GM12878 (cell line): Measurements from ENCODE around the gene CA10. TPM values are rescaled to one million over a fixed set of nuclear protein-coding genes. Genes with fewer than 3 reads are reported as not detected.
A peak's percentile ranks its signal among the peaks of the same experiment; 100 is the strongest.

Experiments
- ATAC-seq: fragments of 200-7000 bp; cut with Tn5 transposase; 3 replicates; pipeline ENCODE4 v1.9.1; 2020; ENCODE audit warnings: mild to moderate bottlenecking, moderate library complexity
- BruUV-seq: library from RNA; stranded (reverse); fragments of 400-500 nt; replicated peaks from 2 replicates; lab custom pipeline; 2021; lab: Mats Ljungman, UMichigan
- CTCF ChIA-PET: fragments of 300-600 bp; sonication (Branson Sonifier 250); formaldehyde crosslinking; extraction: SDS; loops from one replicate; lab custom pipeline; 2021; ENCODE audit warnings: inconsistent platforms; lab: Yijun Ruan, JAX
- POLR2A ChIA-PET: fragments of 350-600 bp; formaldehyde crosslinking; extraction: SDS; loops from one replicate; lab custom pipeline; 2021; ENCODE audit warnings: inconsistent platforms; lab: Charles Lee
- RAD21 ChIA-PET: fragments of 300-600 bp; sonication (Branson Sonifier 250); formaldehyde crosslinking; loops from one replicate; lab custom pipeline; 2023; ENCODE audit warnings: antibody characterized with exemption; ENCODE audit not compliant: unreplicated experiment; lab: Charles Lee
- SMC1A ChIA-PET: fragments of 300-600 bp; sonication (Branson Sonifier 250); formaldehyde crosslinking; loops from one replicate; lab custom pipeline; 2023; ENCODE audit not compliant: unreplicated experiment, uncharacterized antibody; lab: Charles Lee
- DNase-seq: peaks from one replicate; pipeline ENCODE4 v3.0.0-alpha.2; 2011; ENCODE audit warnings: low read depth, low spot score
- FAIRE-seq: peaks from 3 replicates; lab custom pipeline; 2011; peaks lifted over from hg19 to GRCh38; lab: Jason Lieb, UNC
- H2AFZ ChIP-seq: 2 replicates; pipeline ENCODE4 v1.6.0; 2011; ENCODE audit warnings: low read depth, low read length, control low read depth; ENCODE audit not compliant: control insufficient read depth
- H3K27ac ChIP-seq: 2 replicates; pipeline ENCODE4 v1.5.1; 2011; ENCODE audit warnings: control low read depth; ENCODE audit not compliant: control insufficient read depth, insufficient read depth
- H3K27me3 ChIP-seq, 2 experiments: replicated peaks in 1 of 2; 2 replicates each; pipeline versions ENCODE4 v1.6.0 to v1.6.1; 2011; ENCODE audit warnings: low read length in 1 of 2; ENCODE audit not compliant: control insufficient read depth in 2 of 2, insufficient read depth in 2 of 2
- H3K36me3 ChIP-seq, 2 experiments: 2 replicates each; pipeline ENCODE4 v1.5.1; 2011; ENCODE audit warnings: low read length in 1 of 2; ENCODE audit not compliant: control insufficient read depth in 2 of 2, insufficient read depth in 2 of 2
- H3K4me1 ChIP-seq: 2 replicates; pipeline ENCODE4 v1.6.1; 2011; ENCODE audit warnings: mild to moderate bottlenecking, low read length, moderate library complexity, mixed read lengths; ENCODE audit not compliant: control insufficient read depth, insufficient read depth
- H3K4me2 ChIP-seq: 2 replicates; pipeline ENCODE4 v1.6.0; 2011; ENCODE audit warnings: control low read depth; ENCODE audit not compliant: control insufficient read depth, insufficient read depth
- H3K4me3 ChIP-seq: fragments of 200-600 bp; sonication (generic); 2 replicates; pipeline ENCODE4 v1.5.1; 2016
- H3K79me2 ChIP-seq: 2 replicates; pipeline ENCODE4 v1.6.0; 2011; ENCODE audit warnings: low read length; ENCODE audit not compliant: control insufficient read depth, insufficient read depth
- H3K9ac ChIP-seq: 2 replicates; pipeline ENCODE4 v1.8.0; 2011; ENCODE audit warnings: low read length, control low read depth, mixed read lengths; ENCODE audit not compliant: control insufficient read depth, insufficient read depth
- H3K9me3 ChIP-seq: replicated peaks from 3 replicates; pipeline ENCODE4 v1.5.1; 2011; ENCODE audit warnings: mild to moderate bottlenecking, low read length; ENCODE audit not compliant: control insufficient read depth, insufficient read depth
- H4K20me1 ChIP-seq: 2 replicates; pipeline ENCODE4 v1.6.0; 2011; ENCODE audit not compliant: control insufficient read depth, insufficient read depth
- BHLHE40 ChIP-seq, 2 experiments: fragments of 450-650 bp in 1 of 2; IDR thresholded peaks; 2 replicates each; pipeline ENCODE4 v1.6.1; 2011 to 2017; ENCODE audit warnings: low read depth in 2 of 2, borderline replicate concordance in 1 of 2, improper control_type of control experiment in 1 of 2, low read length in 1 of 2, mild to moderate bottlenecking in 1 of 2
- CBX3 ChIP-seq: fragments of 200-600 bp; sonication (generic); IDR thresholded peaks from 2 replicates; pipeline ENCODE4 v1.6.1; 2016; ENCODE audit warnings: low read depth, borderline replicate concordance
- CHD1 ChIP-seq: IDR thresholded peaks from 2 replicates; pipeline ENCODE4 v1.6.1; 2012; ENCODE audit warnings: low read depth, low read length, improper control_type of control experiment
- CTCF ChIP-seq, 3 experiments: IDR thresholded peaks in 2 of 3; conservative IDR thresholded peaks in 1 of 3; 2 replicates each; pipeline ENCODE4 v1.5.1; 2011; ENCODE audit warnings: low read depth in 3 of 3, low read length in 3 of 3, mild to moderate bottlenecking in 3 of 3, control low read depth in 2 of 3, moderate library complexity in 2 of 3, inconsistent platforms in 1 of 3, mixed read lengths in 1 of 3; ENCODE audit not compliant: control insufficient read depth in 2 of 3, insufficient read depth in 1 of 3; ENCODE audit errors: extremely low read depth in 1 of 3
- EP300 ChIP-seq, 2 experiments: fragments of 150-350 bp in 1 of 2; IDR thresholded peaks; 2 replicates each; pipeline ENCODE4 v1.6.1; 2011 to 2012; ENCODE audit warnings: low read depth in 2 of 2, low read length in 2 of 2, borderline replicate concordance in 1 of 2, improper control_type of control experiment in 1 of 2, inconsistent platforms in 1 of 2; ENCODE audit not compliant: control insufficient read depth in 1 of 2
- ESRRA ChIP-seq: IDR thresholded peaks from 2 replicates; pipeline ENCODE4 v1.6.1; 2012; ENCODE audit warnings: mild to moderate bottlenecking, low read length, improper control_type of control experiment
- HDAC6 ChIP-seq: fragments of 200-600 bp; sonication (generic); IDR thresholded peaks from one replicate; pipeline ENCODE4 v1.8.0; 2017; ENCODE audit warnings: antibody characterized with exemption; ENCODE audit not compliant: unreplicated experiment
- IKZF2 ChIP-seq, 2 experiments: fragments of 450-650 bp; IDR thresholded peaks; 2 replicates each; pipeline ENCODE4 v1.6.1; 2017; ENCODE audit warnings: mild to moderate bottlenecking in 2 of 2, moderate library complexity in 2 of 2
- KAT2A ChIP-seq: conservative IDR thresholded peaks from 2 replicates; pipeline ENCODE4 v1.6.1; 2011; ENCODE audit warnings: low read depth, low read length; ENCODE audit not compliant: control insufficient read depth
- KDM1A ChIP-seq: fragments of 200-600 bp; sonication (generic); IDR thresholded peaks from 2 replicates; pipeline ENCODE4 v1.6.1; 2016; ENCODE audit warnings: borderline replicate concordance
- NFXL1 ChIP-seq: fragments of 450-650 bp; IDR thresholded peaks from 2 replicates; pipeline ENCODE4 v1.6.1; 2017; ENCODE audit warnings: antibody characterized with exemption, mild to moderate bottlenecking, borderline replicate concordance
- PKNOX1 ChIP-seq: fragments of 450-650 bp; IDR thresholded peaks from 2 replicates; pipeline ENCODE4 v1.6.1; 2016; ENCODE audit warnings: mild to moderate bottlenecking
- PML ChIP-seq: IDR thresholded peaks from 2 replicates; pipeline ENCODE4 v1.6.1; 2012; ENCODE audit warnings: low read length, inconsistent platforms
- RAD21 ChIP-seq: IDR thresholded peaks from 2 replicates; pipeline ENCODE4 v1.6.1; 2011; ENCODE audit warnings: mild to moderate bottlenecking, low read depth, low read length, moderate library complexity; ENCODE audit not compliant: insufficient read depth
- RELA ChIP-seq: fragments of 450-650 bp; IDR thresholded peaks from 2 replicates; pipeline ENCODE4 v1.8.0; 2014; ENCODE audit warnings: borderline replicate concordance; ENCODE audit not compliant: partially characterized antibody
- SMAD5 ChIP-seq: IDR thresholded peaks from 2 replicates; pipeline ENCODE4 v1.6.1; 2016; ENCODE audit warnings: antibody characterized with exemption, low read depth
- SMC3 ChIP-seq: IDR thresholded peaks from 2 replicates; pipeline ENCODE4 v1.6.1; 2011; ENCODE audit warnings: low read length, improper control_type of control experiment, borderline replicate concordance
- SREBF1 ChIP-seq: IDR thresholded peaks from 2 replicates; pipeline ENCODE4 v1.6.1; 2012; ENCODE audit warnings: mild to moderate bottlenecking, low read length
- SUZ12 ChIP-seq: fragments of 200-600 bp; sonication (generic); IDR thresholded peaks from one replicate; pipeline ENCODE4 v1.6.1; 2018; ENCODE audit warnings: antibody characterized with exemption, mild to moderate bottlenecking; ENCODE audit not compliant: unreplicated experiment
- ZNF24 ChIP-seq: fragments of 450-650 bp; IDR thresholded peaks from 2 replicates; pipeline ENCODE4 v1.6.1; 2017; ENCODE audit warnings: antibody characterized with exemption, mild to moderate bottlenecking
- WGBS: methylation state at CpG from one replicate; pipeline ENCODE4 v1.1.6; 2016; ENCODE audit warnings: low lambda C conversion rate; ENCODE audit not compliant: insufficient replicate concordance, insufficient coverage; ENCODE audit errors: missing lambda C conversion rate; 5-methylcytosine and 5-hydroxymethylcytosine counted together
- in situ Hi-C: fragments of 300-500 bp; cut with MboI; formaldehyde crosslinking; loops from 9 replicates; pipeline ENCODE4 v1.14.3; 2018; ENCODE audit warnings: mixed read lengths
- intact Hi-C: fragments of 100-400 bp; cut with micrococcal nuclease; formaldehyde crosslinking; loops from one replicate; pipeline ENCODE4 v1.14.2; 2022; ENCODE audit not compliant: unreplicated experiment
- polyA plus RNA-seq, 11 experiments: library from polyadenylated mRNA; depleted of rRNA in 4 of 11; unstranded in 6 of 11; stranded (reverse) in 5 of 11; fragments of >200 nt; fragmentation: Nextera tagmentation in 4 of 11; fragmentation: Illumina TruSeq in 1 of 11; extraction: Ambion mirVana in 4 of 11; extraction: Trizol in 1 of 11; gene quantifications; 1 replicate in 1 of 11; 2 replicates in 10 of 11; pipeline versions ENCODE4 v1.2.1 to v1.2.3, GENCODE V29; 2011 to 2016; ENCODE audit warnings: inconsistent platforms in 2 of 11, missing spikeins in 2 of 11, low read depth in 1 of 11
- total RNA-seq, 4 experiments: library from RNA; depleted of rRNA in 3 of 4; stranded (reverse); fragments of >200 nt in 3 of 4; fragmentation: Illumina TruSeq in 1 of 4; extraction: Trizol in 1 of 4; gene quantifications; 2 replicates each; pipeline versions ENCODE4 v1.2.1 to v1.2.3, GENCODE V29; 2013 to 2021
- TF ChIP-seq, protein P1 (sequence below): fragments of 150-350 bp; IDR thresholded peaks from 2 replicates; pipeline ENCODE4 v1.6.1; 2014; ENCODE audit warnings: mild to moderate bottlenecking, low read depth, low read length

CA10 gene
- total and polyA plus RNA-seq, 10 of the 15 experiments (the other 5 are each of a cell fraction or from before 2014, with no cell fraction given) = not detected

GRCh38 chr17:51640108-51640622 lies 518.3 kb downstream of the CA10 start:
- FAIRE-seq (no peak), ATAC-seq (peak; percentile 52), DNase-seq (no peak)
- Histone ChIP-seq H3K4me2 (no peak overlapping the region), H3K4me3 (no peak overlapping the region), H3K4me1 (no peaks in the 10 kb centered on the region), H3K36me3 (no peaks in the 10 kb centered on the region), H3K27me3 (no peaks in the 10 kb centered on the region), H3K9ac (no peak overlapping the region), H3K79me2 (no peaks in the 10 kb centered on the region), H3K27ac (no peak overlapping the region), H3K9me3 (no peaks in the 10 kb centered on the region), H4K20me1 (no peaks in the 10 kb centered on the region), H2AFZ (no peak overlapping the region)
- in situ Hi-C loops (no loop called here), intact Hi-C loops (no loop called here)
- 52% methylated on average over 4 of the region's 4 CpGs for WGBS
- POLR2A ChIA-PET = interaction anchor here (0.5 kb wide), 1 partner anchor 268 kb away, joined by 4 read pairs; no protein-coding TSS in a partner anchor
- CTCF ChIA-PET = interaction anchor here (0.7 to 1.1 kb wide), 4 partner anchors 11 to 268 kb away, joined by 3 read pairs; no protein-coding TSS in a partner anchor
- RAD21 ChIA-PET = interaction anchor here (0.9 kb wide), 1 partner anchor 268 kb away, joined by 5 read pairs; no protein-coding TSS in a partner anchor
- no TSS peak for BruUV-seq
- SMC1A ChIA-PET = interaction anchor here (1.7 kb wide), 1 partner anchor 268 kb away, joined by 8 read pairs; no protein-coding TSS in a partner anchor
- TF ChIP-seq PML (no peak), EP300 (IDR thresholded peaks at IDR 0.05; ENCODE audit: borderline replicate concordance in 1 of 2, control insufficient read depth in 1 of 2, low read depth in 2 of 2, low read length in 2 of 2) (no peak), KAT2A (no peak), ESRRA (no peak), ZNF24 (peak; percentile 71; the same call in 1 of the 2 replicates), IKZF2 (IDR thresholded peaks at IDR 0.05) (no peak), CTCF (IDR thresholded peaks at IDR 0.05 in 2 of 3, conservative IDR thresholded peaks at IDR 0.05 in 1 of 3; ENCODE audit: control insufficient read depth in 2 of 3, extremely low read depth in 1 of 3, insufficient read depth in 1 of 3, low read depth in 3 of 3, low read length in 3 of 3) (peak; percentile 33 to 42 (median 38); a peak in 5 of 6 replicates), CHD1 (no peak), SUZ12 (no peak), KDM1A (no peak), CBX3 (no peak), RAD21 (peak; percentile 29; the same call in 1 of the 2 replicates), BHLHE40 (IDR thresholded peaks at IDR 0.05; ENCODE audit: borderline replicate concordance in 1 of 2, low read depth in 2 of 2, low read length in 1 of 2) (no peak), RELA (no peak), SREBF1 (no peak), PKNOX1 (no peak), SMC3 (peak; percentile 48; the same call in 1 of the 2 replicates), HDAC6 (no peak), NFXL1 (no peak), SMAD5 (no peak)
- TF ChIP-seq, protein P1, sequence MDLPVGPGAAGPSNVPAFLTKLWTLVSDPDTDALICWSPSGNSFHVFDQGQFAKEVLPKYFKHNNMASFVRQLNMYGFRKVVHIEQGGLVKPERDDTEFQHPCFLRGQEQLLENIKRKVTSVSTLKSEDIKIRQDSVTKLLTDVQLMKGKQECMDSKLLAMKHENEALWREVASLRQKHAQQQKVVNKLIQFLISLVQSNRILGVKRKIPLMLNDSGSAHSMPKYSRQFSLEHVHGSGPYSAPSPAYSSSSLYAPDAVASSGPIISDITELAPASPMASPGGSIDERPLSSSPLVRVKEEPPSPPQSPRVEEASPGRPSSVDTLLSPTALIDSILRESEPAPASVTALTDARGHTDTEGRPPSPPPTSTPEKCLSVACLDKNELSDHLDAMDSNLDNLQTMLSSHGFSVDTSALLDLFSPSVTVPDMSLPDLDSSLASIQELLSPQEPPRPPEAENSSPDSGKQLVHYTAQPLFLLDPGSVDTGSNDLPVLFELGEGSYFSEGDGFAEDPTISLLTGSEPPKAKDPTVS = no peak
